GM18951 (cell line): Measurements from ENCODE around the gene CCDC30.

Experiments
- POLR2A ChIP-seq: IDR thresholded peaks from 4 replicates; pipeline ENCODE4 v1.6.1; 2011; ENCODE audit warnings: mild to moderate bottlenecking; ENCODE audit not compliant: insufficient read length, insufficient read depth; ENCODE audit errors: extremely low read depth
- in situ Hi-C: fragments of 300-500 bp; cut with MboI; formaldehyde crosslinking; loops from one replicate; pipeline ENCODE4 v1.12.0; 2022; ENCODE audit warnings: low sequenced_read_pairs, mixed read lengths, inconsistent platforms; ENCODE audit not compliant: unreplicated experiment

The CCDC30 gene

GRCh38 chr1:42430286-42431135 is 32.6 kb upstream of the CCDC30 start:
- in situ Hi-C loops: no loop called here
- TF ChIP-seq POLR2A: no peak

GRCh38 chr1:42431514-42431913 is 31.6 kb upstream of the CCDC30 start:
- TF ChIP-seq POLR2A: no peak
- in situ Hi-C loops: no loop called here

- in situ Hi-C loops: no loop called here
- no peak for TF ChIP-seq POLR2A
These were observed 30.4 kb upstream of the CCDC30 start for GRCh38 chr1:42432714-42433113.

GRCh38 chr1:42433369-42433768 is 29.7 kb upstream of the CCDC30 start:
- in situ Hi-C loops: no loop called here
- TF ChIP-seq POLR2A: no peak

- in situ Hi-C loops: no loop called here
- TF ChIP-seq POLR2A: no peak
These were observed 28.7 kb upstream of the CCDC30 start for GRCh38 chr1:42434340-42434739.

GRCh38 chr1:42439940-42440339 is 23.1 kb upstream of the CCDC30 start:
- in situ Hi-C loops: no loop called here
- TF ChIP-seq POLR2A: no peak

- TF ChIP-seq POLR2A: no peak
- in situ Hi-C loops: no loop called here
These were observed 20.4 kb upstream of the CCDC30 start for GRCh38 chr1:42442662-42443061.

GRCh38 chr1:42449256-42449655 is 13.8 kb upstream of the CCDC30 start:
- in situ Hi-C loops: no loop called here
- TF ChIP-seq POLR2A: no peak

GRCh38 chr1:42450061-42450460 is 13.0 kb upstream of the CCDC30 start:
- in situ Hi-C loops: no loop called here
- TF ChIP-seq POLR2A: no peak

GRCh38 chr1:42453386-42453785 is 9.7 kb upstream of the CCDC30 start:
- no peak for TF ChIP-seq POLR2A
- in situ Hi-C loops: no loop called here

GRCh38 chr1:42454403-42454802 is 8.7 kb upstream of the CCDC30 start:
- no peak for TF ChIP-seq POLR2A
- in situ Hi-C loops: no loop called here

GRCh38 chr1:42456010-42456753 is 6.9 kb upstream of the CCDC30 start, which contains the start of the genes PPCS and ZMYND12:
PPCS (plus strand) TSS chr1:42456543; CDS start chr1:42456566, 23 bp downstream.
ZMYND12 (minus strand) TSS chr1:42456022; CDS start chr1:42455997, 25 bp downstream.
- peak; percentile 97 for TF ChIP-seq POLR2A
- in situ Hi-C loops: no loop called here

- peak; percentile 0 for TF ChIP-seq POLR2A
- in situ Hi-C loops: no loop called here
These were observed 6.4 kb upstream of the CCDC30 start for GRCh38 chr1:42456754-42457089.

- in situ Hi-C loops: no loop called here
- TF ChIP-seq POLR2A: no peak
These were observed 1.9 kb upstream of the CCDC30 start for GRCh38 chr1:42461196-42461595.
